WTC11 (cell line): ENCODE measurements around the gene ADGRL2. TPM values are rescaled to one million over a fixed set of nuclear protein-coding genes. Genes with fewer than 3 reads are reported as not detected.
A peak's percentile ranks its signal among the peaks of the same experiment; 100 is the strongest.

Experiments used
- ATAC-seq: fragments of 200-7000 bp; cut with Tn5 transposase; 2 replicates; pipeline ENCODE4 v1.10.0; 2021; ENCODE audit warnings: mild to moderate bottlenecking, moderate library complexity
- CTCF ChIA-PET: fragments of 300-600 bp; sonication (Branson Sonifier 250); formaldehyde crosslinking; loops from one replicate; lab custom pipeline; 2021; ENCODE audit warnings: antibody characterized with exemption; lab: Charles Lee
- POLR2A ChIA-PET: fragments of 350-600 bp; sonication (Branson Sonifier 250); formaldehyde crosslinking; loops from one replicate; lab custom pipeline; 2021; ENCODE audit warnings: antibody characterized with exemption; lab: Charles Lee
- DNase-seq: peaks from one replicate; pipeline ENCODE4 v3.0.0; 2021; ENCODE audit warnings: low spot score
- H3K27ac Mint-ChIP-seq: 2 replicates; pipeline ENCODE4 v1.8.0; 2021; ENCODE audit warnings: mixed read lengths
- H3K27me3 Mint-ChIP-seq: 2 replicates; pipeline ENCODE4 v1.8.0; 2021; ENCODE audit warnings: low read depth, mild to moderate bottlenecking, moderate library complexity, mixed read lengths
- H3K36me3 Mint-ChIP-seq: 2 replicates; pipeline ENCODE4 v1.8.0; 2021; ENCODE audit warnings: mixed read lengths
- H3K4me1 Mint-ChIP-seq: 2 replicates; pipeline ENCODE4 v1.8.0; 2022; ENCODE audit warnings: mixed read lengths
- H3K4me3 Mint-ChIP-seq: 2 replicates; pipeline ENCODE4 v1.8.0; 2021; ENCODE audit warnings: mild to moderate bottlenecking, moderate library complexity, mixed read lengths
- H3K9me3 Mint-ChIP-seq: 2 replicates; pipeline ENCODE4 v1.8.0; 2021; ENCODE audit warnings: mixed read lengths
- CTCF ChIP-seq: fragments of 200-600 bp; IDR thresholded peaks from 2 replicates; pipeline ENCODE4 v1.8.0; 2022; ENCODE audit warnings: antibody characterized with exemption
- EMX1 ChIP-seq: fragments of 250-450 bp; sonication (Bioruptor Pico); IDR thresholded peaks from 2 replicates; pipeline ENCODE4 v1.8.0; 2021; ENCODE audit warnings: mild to moderate bottlenecking
- ETV6 ChIP-seq: sonication (generic); formaldehyde crosslinking; IDR thresholded peaks from 2 replicates; pipeline ENCODE4 v1.8.1; 2022; ENCODE audit warnings: mild to moderate bottlenecking, missing genetic modification reagents
- FOXP4 ChIP-seq: sonication (generic); formaldehyde crosslinking; IDR thresholded peaks from 2 replicates; pipeline ENCODE4 v1.8.0; 2022; ENCODE audit warnings: mild to moderate bottlenecking, missing genetic modification reagents
- HMGA2 ChIP-seq: fragments of 250-450 bp; sonication (Bioruptor Pico); IDR thresholded peaks from 2 replicates; pipeline ENCODE4 v1.4.0; 2021; ENCODE audit warnings: mild to moderate bottlenecking, moderate library complexity
- IRF1 ChIP-seq: sonication (generic); formaldehyde crosslinking; IDR thresholded peaks from 2 replicates; pipeline ENCODE4 v1.8.0; 2023; ENCODE audit warnings: missing genetic modification reagents
- IRF2 ChIP-seq: sonication (generic); formaldehyde crosslinking; IDR thresholded peaks from 2 replicates; pipeline ENCODE4 v1.8.0; 2022; ENCODE audit warnings: low read depth, missing genetic modification reagents, borderline replicate concordance
- JAZF1 ChIP-seq: fragments of 250-450 bp; sonication (Bioruptor Pico); IDR thresholded peaks from 2 replicates; pipeline ENCODE4 v1.9.0; 2021; ENCODE audit warnings: moderate library complexity, mild to moderate bottlenecking, inconsistent platforms
- MYBL2 ChIP-seq: sonication (generic); formaldehyde crosslinking; IDR thresholded peaks from 2 replicates; pipeline ENCODE4 v1.8.1; 2023; ENCODE audit warnings: mild to moderate bottlenecking, moderate library complexity, missing genetic modification reagents
- NFE2L1 ChIP-seq: sonication (generic); formaldehyde crosslinking; IDR thresholded peaks from 2 replicates; pipeline ENCODE4 v1.8.1; 2023; ENCODE audit warnings: missing genetic modification reagents
- PRRX2 ChIP-seq: fragments of 250-450 bp; sonication (Bioruptor Pico); IDR thresholded peaks from 2 replicates; pipeline ENCODE4 v1.8.0; 2021; ENCODE audit warnings: mild to moderate bottlenecking
- RELA ChIP-seq: sonication (generic); formaldehyde crosslinking; IDR thresholded peaks from 2 replicates; pipeline ENCODE4 v1.8.1; 2022; ENCODE audit warnings: missing genetic modification reagents, mild to moderate bottlenecking, borderline replicate concordance
- STAT6 ChIP-seq: sonication (generic); formaldehyde crosslinking; conservative IDR thresholded peaks from 2 replicates; pipeline ENCODE4 v1.8.1; 2023; ENCODE audit warnings: mild to moderate bottlenecking, low read depth, missing genetic modification reagents, moderate library complexity
- TEAD4 ChIP-seq: sonication (generic); formaldehyde crosslinking; IDR thresholded peaks from 2 replicates; pipeline ENCODE4 v1.8.0; 2022; ENCODE audit warnings: mild to moderate bottlenecking, missing genetic modification reagents
- ZNF121 ChIP-seq: sonication (generic); formaldehyde crosslinking; IDR thresholded peaks from 2 replicates; pipeline ENCODE4 v1.8.0; 2023; ENCODE audit warnings: missing genetic modification reagents
- ZNF317 ChIP-seq: sonication (generic); formaldehyde crosslinking; IDR thresholded peaks from 2 replicates; pipeline ENCODE4 v1.8.1; 2023; ENCODE audit warnings: low read depth, mild to moderate bottlenecking, moderate library complexity, missing genetic modification reagents, borderline replicate concordance
- ZNF423 ChIP-seq: fragments of 250-450 bp; sonication (Bioruptor Pico); IDR thresholded peaks from 2 replicates; pipeline ENCODE4 v2.1.2; 2022; ENCODE audit warnings: mild to moderate bottlenecking, moderate library complexity
- ZNF425 ChIP-seq: fragments of 250-450 bp; sonication (Bioruptor Pico); conservative IDR thresholded peaks from 2 replicates; pipeline ENCODE4 v1.9.0; 2021; ENCODE audit warnings: mild to moderate bottlenecking
- ZNF512 ChIP-seq: sonication (generic); formaldehyde crosslinking; IDR thresholded peaks from 2 replicates; pipeline ENCODE4 v1.8.1; 2022; ENCODE audit warnings: missing genetic modification reagents, borderline replicate concordance
- total RNA-seq: library from RNA; stranded (reverse); gene quantifications from 3 replicates; pipeline ENCODE4 v1.2.3, GENCODE V29; 2021
- TF ChIP-seq, protein P1 (sequence below): sonication (generic); formaldehyde crosslinking; IDR thresholded peaks from 2 replicates; pipeline ENCODE4 v1.8.1; 2023; ENCODE audit warnings: mild to moderate bottlenecking, missing genetic modification reagents, borderline replicate concordance

Gene ADGRL2
- total RNA-seq, 1 experiment from 2014 or later: 71.6 TPM

- Mint-ChIP-seq H3K27me3 (no peaks in the 10 kb centered on the region), H3K9me3 (no peaks in the 10 kb centered on the region), H3K27ac (peak overlapping the region; percentile 63; the same call in 1 of the 2 replicates), H3K4me3 (no peak overlapping the region), H3K4me1 (peaks cover 85% of the 10 kb centered on the region), H3K36me3 (no peaks in the 10 kb centered on the region)
- TF ChIP-seq JAZF1 (CRISPR knock-in tag) (no peak), ETV6 (CRISPR knock-in tag) (no peak), FOXP4 (CRISPR knock-in tag) (no peak), ZNF423 (CRISPR knock-in tag) (no peak), IRF1 (CRISPR knock-in tag) (no peak), IRF2 (no peak), TEAD4 (CRISPR knock-in tag) (no peak), PRRX2 (no peak), ZNF425 (no peak), NFE2L1 (CRISPR knock-in tag) (no peak), STAT6 (CRISPR knock-in tag) (no peak), MYBL2 (no peak)
- ATAC-seq (peak; percentile 34; the same call in 1 of the 2 replicates), DNase-seq (no peak)
- ChIA-PET CTCF (no interaction called here), POLR2A (no interaction called here)
These were observed 77.2 kb downstream of the ADGRL2 start for GRCh38 chr1:81877940-81878339.

GRCh38 chr1:81878538-81878937, 77.8 kb downstream of the ADGRL2 start:
- CTCF ChIA-PET: no interaction called here
- no peaks in the 10 kb centered on the region for H3K9me3 Mint-ChIP-seq
- peaks cover 84% of the 10 kb centered on the region for H3K4me1 Mint-ChIP-seq
- H3K27me3 Mint-ChIP-seq: no peaks in the 10 kb centered on the region
- no peak for DNase-seq
- H3K4me3 Mint-ChIP-seq: no peak overlapping the region
- POLR2A ChIA-PET: no interaction called here
- H3K27ac Mint-ChIP-seq: peak overlapping the region; percentile 61
- no peak for ATAC-seq
- no peaks in the 10 kb centered on the region for H3K36me3 Mint-ChIP-seq
- TF ChIP-seq IRF2 (no peak), RELA (CRISPR knock-in tag) (no peak), HMGA2 (CRISPR knock-in tag) (no peak), ZNF512 (CRISPR knock-in tag) (no peak), ETV6 (CRISPR knock-in tag) (no peak), ZNF317 (CRISPR knock-in tag) (no peak), ZNF121 (no peak), CTCF (no peak), EMX1 (CRISPR knock-in tag) (no peak)
- TF ChIP-seq, protein P1, sequence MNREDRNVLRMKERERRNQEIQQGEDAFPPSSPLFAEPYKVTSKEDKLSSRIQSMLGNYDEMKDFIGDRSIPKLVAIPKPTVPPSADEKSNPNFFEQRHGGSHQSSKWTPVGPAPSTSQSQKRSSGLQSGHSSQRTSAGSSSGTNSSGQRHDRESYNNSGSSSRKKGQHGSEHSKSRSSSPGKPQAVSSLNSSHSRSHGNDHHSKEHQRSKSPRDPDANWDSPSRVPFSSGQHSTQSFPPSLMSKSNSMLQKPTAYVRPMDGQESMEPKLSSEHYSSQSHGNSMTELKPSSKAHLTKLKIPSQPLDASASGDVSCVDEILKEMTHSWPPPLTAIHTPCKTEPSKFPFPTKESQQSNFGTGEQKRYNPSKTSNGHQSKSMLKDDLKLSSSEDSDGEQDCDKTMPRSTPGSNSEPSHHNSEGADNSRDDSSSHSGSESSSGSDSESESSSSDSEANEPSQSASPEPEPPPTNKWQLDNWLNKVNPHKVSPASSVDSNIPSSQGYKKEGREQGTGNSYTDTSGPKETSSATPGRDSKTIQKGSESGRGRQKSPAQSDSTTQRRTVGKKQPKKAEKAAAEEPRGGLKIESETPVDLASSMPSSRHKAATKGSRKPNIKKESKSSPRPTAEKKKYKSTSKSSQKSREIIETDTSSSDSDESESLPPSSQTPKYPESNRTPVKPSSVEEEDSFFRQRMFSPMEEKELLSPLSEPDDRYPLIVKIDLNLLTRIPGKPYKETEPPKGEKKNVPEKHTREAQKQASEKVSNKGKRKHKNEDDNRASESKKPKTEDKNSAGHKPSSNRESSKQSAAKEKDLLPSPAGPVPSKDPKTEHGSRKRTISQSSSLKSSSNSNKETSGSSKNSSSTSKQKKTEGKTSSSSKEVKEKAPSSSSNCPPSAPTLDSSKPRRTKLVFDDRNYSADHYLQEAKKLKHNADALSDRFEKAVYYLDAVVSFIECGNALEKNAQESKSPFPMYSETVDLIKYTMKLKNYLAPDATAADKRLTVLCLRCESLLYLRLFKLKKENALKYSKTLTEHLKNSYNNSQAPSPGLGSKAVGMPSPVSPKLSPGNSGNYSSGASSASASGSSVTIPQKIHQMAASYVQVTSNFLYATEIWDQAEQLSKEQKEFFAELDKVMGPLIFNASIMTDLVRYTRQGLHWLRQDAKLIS: no peak
